HG03342 (cell line): ENCODE results near the gene NEK7.
A peak's percentile ranks its signal among the peaks of the same experiment; 100 is the strongest.
"Not testable (repeated sequence)": the region's sequence is repeated elsewhere in the genome, so short reads cannot be mapped to it uniquely, and the experiment has no call there.

Experiments used
- ATAC-seq: cut with Tn5 transposase; IDR thresholded peaks from one replicate; pipeline ENCODE4 v1.9.1; 2021; ENCODE audit warnings: mild to moderate bottlenecking, moderate library complexity; ENCODE audit not compliant: unreplicated experiment

NEK7 gene

DNA sequence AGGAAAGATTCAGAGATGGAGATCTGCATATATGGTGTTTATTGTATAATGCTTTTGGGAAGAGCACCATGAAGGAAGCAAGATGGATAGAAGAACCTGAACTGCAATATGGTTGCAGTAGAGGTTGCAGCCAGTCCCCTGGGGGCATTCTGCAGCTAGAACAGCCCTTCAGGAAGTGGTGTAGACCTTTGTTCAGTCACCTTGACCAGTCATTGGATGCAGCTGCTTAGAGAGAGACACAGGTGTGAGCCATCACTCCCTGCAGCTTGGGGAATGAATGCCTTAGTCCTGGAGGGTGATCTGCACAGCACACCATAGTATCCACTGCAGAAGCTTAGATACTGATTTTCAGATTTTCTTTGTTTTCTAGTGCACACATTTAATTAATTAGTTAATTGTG is 42.3 kb downstream of the NEK7 start:
- peak; percentile 71 for ATAC-seq

DNA sequence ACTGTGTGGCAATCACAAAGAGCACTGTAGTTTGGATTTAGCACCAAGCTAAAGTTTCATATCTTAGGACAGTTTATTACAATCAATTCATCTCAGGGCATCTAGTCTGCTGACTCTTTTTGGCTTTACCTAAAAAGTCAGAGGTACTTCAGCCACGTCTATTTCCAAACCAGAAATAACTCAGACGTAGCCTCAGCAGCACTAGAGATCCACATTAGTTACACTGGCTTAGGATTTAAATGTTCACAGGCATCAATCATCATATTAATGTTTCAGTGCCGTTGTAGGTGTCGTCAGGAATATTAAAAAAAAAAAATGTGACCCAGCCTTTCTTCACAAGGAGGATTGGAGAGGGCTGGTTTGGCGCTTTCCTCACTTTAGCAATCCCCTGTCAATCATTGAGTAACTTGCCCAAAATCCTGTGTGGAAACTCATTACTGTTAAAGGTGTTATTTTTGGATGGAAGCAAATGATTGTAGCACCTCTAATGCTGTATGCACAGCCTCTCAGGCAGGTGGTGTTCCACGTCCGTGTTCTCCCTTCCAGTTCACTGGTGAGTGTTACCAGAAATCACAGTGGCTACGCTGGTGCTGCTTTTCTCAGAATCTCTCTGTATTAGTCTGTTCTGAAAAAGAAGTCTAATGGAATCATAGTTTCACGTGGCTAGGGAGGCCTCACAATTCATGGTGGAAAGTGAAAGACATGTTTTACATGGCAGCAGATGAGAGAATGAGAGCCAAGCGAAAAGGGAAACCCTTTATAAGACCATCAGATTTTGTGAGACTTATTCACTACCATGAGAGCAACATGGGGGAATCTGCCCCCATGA is 45.4 kb downstream of the NEK7 start:
- peak; percentile 75 for ATAC-seq

DNA sequence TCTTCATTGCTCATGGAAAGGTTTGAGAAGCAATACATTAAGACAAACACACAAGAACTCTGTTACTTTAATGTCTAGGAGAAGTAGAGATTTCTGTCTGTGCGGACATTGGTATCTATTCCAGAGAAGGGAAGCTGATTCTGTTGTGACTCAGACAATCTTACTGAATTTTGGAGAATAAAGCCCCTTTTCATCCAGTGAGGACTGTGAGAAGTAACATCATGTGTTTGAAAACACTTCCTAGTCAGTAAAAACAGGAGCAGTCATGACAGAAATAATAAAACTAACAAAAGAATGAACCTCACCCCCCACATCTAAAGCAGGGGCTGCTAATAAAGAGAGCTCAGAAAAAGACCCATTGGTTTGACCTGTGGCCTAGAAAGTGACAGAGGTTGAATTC is 46.6 kb downstream of the NEK7 start:
- ATAC-seq = no peak

DNA sequence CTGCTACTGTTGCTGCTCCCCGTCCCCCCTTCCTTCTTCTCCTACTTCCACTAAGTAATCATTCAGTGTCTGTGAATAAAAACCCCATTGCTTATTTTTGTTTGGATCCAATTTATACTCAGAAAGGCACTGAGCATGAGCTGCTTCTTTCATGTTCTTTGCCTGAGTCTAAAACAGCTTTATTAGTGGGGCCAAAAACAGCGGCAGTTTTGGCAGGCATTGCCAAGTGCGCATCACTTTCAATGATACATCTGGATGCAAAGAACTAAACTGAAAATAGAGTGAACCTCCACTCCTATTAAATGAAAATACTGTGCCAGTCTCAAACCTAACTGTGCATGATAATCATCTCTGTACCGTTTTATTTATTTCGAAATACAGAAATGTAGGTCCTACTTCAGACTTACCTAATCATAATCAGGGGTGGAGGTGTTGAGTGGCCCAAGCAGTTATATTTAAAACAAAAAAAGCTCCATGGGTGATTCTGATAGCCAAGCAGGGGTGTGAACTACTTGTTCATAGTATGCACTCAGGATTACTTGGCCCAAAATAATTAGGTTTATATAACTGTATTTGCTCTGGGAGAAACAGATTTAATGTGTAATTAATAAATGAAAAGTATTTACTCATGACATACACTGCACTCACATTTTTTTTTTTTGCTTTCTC is 48.4 kb downstream of the NEK7 start:
- no peak for ATAC-seq

DNA sequence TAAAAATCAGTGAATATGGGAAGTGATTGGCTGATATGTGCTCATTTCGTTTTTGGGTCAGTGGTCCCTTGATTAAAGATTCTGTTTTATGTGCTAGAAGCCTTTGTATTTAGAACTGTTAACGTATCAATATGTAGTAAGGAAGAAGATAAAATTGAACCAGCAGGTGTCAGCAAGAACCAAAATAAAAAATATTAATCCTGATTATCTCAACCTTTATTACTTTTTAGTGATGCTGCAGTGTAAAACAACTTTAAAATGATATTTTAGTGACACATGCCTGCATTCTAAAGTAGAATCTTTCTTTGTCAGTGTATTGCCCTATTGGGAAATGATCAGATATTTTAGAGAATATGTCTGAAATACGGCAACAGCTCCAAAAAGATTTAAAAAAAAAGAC is 49.5 kb downstream of the NEK7 start:
- no peak for ATAC-seq

DNA sequence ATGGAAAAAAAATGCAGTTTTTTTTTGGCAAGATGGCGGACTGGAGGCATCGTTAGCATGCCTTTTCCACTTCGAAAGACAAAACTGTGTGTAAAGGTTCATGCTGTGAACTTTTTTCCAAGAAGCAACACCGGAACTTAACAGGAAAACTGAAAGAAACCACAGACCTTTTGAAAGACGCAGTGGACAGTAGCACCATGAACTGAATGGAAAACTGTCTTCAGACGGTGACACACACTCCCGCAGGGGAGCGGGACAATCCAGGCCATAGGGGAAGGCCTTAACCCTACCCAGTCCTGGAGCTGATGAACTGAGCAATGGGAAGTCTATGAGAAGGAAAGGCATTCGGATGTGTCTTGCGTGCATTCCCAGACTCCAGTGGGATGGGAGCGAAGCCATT is 54.9 kb downstream of the NEK7 start:
- ATAC-seq = no peak

DNA sequence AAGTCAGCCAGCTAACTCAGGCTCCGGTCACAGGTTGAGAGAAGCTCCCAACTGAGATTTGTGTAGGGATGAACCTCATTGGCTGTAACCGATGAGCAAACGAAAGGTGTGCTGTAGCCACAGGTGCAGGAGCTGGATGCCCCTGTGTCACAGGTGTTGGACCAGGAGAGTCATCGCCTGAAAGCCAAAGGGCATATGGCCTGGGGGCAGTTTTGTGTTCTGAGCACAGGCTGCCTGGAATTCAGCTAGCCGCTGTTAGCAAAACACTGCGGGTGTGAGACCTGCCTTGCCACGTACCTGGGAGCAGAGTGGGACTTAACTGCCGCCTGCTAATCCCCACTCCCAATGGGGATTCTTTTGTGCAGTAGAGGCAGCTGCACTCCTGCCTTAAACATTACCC is 55.3 kb downstream of the NEK7 start:
- ATAC-seq = no peak

DNA sequence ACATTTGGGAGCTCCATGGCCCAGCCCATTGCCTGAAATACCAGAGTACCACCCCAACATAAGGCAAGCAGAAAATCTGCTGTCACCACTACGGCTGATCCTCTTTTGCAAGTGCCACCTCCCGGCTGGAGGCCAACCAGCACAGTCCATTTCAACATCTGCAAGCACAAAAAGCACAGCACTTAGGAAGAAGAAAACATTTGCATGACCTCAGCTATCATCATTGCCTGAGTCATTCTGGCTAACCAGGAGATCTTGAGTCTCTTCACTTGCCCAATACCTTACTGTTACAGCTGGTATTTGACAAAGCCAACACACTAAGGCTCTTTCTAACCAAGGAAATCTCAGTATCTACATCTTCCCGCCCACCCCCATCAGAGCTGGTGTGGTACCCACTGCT is 55.9 kb downstream of the NEK7 start:
- no peak for ATAC-seq

DNA sequence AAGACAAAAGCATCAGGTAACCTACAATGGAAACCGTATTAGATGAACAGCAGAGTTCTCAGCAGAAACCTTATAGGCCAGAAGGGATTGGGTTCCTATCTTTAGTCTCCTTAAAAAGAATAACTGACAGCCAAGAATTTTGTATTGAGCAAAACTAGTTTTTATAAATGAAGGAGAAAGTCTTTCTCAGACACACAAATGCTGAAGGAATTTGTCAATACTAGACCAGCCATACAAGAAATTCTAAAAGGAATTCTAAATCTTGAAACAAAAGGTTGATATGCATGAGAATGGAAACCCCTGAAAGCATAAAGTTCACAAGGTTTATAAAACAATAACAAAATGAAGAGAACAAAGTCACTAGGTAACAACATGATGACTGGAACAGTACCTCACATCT is 58.1 kb downstream of the NEK7 start:
- no peak for ATAC-seq

DNA sequence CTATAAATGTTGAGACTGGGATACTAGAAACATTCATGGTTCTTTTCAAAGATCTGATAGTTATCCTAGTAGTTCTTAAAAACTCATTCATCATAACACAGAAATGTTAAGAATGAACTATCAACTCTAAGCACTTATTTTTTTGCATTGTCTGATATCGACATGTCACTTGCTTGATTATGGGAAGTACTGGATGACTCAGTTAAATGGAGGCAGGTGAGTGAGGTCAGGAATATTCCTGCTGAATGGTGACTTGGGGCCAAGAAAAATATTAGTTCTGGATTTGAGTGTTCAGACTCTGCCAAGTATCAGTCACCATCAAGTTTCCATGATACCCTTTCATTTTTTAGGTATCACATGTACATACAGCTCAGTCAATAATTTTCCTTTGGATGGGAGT is 63.6 kb downstream of the NEK7 start:
- ATAC-seq = no peak

DNA sequence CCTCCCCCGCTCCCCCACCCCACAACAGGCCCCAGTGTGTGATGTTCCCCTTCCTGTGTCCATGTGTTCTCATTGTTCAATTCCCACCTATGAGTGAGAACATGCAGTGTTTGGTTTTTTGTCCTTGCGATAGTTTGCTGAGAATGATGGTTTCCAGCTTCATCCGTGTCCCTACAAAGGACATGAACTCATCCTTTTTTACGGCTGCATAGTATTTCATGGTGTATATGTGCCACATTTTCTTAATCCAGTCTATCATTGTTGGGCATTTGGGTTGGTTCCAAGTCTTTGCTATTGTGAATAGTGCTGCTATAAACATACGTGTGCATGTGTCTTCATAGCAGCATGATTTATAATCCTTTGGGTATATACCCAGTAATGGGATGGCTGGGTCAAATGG is 70.2 kb downstream of the NEK7 start:
- ATAC-seq = not testable (repeated sequence)

DNA sequence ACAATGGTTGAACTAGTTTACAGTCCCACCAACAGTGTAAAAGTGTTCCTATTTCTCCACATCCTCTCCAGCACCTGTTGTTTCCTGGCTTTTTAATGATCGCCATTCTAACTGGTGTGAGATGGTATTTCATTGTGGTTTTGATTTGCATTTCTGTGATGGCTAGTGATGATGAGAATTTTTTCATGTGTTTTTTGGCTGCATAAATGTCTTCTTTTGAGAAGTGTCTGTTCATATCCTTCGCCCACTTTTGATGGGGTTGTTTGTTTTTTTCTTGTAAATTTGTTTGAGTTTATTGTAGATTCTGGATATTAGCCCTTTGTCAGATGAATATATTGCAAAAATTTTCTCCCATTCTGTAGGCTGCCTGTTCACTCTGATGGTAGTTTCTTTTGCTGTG is 70.7 kb downstream of the NEK7 start:
- ATAC-seq = not testable (repeated sequence)

DNA sequence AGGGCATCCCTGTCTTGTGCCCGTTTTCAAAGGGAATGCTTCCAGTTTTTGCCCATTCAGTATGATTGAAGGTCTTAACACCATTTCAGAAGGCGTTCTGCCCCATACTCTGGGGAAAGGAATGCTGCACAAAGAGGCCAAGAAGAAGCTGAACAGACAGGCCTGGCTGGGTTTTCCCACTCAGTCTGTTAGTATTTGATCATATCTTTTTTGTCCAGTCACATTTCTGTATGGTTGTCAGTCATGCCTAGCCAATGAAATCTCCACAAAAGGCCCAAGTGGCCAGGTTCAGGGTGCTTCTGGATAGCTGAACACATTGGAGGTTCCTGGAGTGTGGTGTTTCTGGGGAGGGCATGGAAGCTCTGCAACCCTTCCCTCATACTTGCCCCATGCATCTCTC is 72.1 kb downstream of the NEK7 start:
- ATAC-seq = no peak

DNA sequence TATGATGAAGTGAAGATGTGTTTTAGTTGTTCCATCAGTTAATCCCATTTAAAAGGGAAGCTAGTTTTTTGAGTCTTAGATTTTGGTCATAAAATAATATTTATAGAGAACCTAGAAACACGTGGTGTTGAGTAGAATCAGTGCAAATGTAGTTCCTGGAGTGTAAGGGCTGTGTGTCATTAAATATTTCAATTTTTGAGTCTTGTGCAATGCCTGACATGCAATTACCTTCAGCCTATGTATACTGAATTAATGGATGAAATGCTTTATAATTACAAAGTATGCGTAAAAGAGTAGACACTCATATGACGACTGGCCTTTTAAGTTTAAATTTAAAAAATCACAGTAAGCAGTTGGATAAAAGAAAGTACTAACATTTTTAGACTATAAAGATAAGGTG is 75.0 kb downstream of the NEK7 start:
- ATAC-seq = no peak

DNA sequence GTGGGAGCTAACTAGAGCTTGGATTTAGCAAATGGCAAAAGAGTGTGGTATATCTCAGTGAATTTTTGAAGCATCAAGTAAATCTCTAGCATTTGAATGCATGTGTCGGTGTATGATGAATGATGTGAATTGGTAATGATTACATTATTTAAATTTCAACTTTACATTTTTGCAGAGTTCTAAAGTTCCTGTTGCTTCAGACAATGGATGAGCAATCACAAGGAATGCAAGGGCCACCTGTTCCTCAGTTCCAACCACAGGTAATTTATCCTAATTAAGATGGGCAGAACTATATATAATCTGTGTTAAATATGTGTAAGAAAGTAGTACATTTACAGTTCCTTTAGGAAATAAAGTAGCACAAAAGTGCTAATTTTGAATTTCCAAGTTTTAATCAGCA is 75.6 kb downstream of the NEK7 start:
- ATAC-seq = no peak

DNA sequence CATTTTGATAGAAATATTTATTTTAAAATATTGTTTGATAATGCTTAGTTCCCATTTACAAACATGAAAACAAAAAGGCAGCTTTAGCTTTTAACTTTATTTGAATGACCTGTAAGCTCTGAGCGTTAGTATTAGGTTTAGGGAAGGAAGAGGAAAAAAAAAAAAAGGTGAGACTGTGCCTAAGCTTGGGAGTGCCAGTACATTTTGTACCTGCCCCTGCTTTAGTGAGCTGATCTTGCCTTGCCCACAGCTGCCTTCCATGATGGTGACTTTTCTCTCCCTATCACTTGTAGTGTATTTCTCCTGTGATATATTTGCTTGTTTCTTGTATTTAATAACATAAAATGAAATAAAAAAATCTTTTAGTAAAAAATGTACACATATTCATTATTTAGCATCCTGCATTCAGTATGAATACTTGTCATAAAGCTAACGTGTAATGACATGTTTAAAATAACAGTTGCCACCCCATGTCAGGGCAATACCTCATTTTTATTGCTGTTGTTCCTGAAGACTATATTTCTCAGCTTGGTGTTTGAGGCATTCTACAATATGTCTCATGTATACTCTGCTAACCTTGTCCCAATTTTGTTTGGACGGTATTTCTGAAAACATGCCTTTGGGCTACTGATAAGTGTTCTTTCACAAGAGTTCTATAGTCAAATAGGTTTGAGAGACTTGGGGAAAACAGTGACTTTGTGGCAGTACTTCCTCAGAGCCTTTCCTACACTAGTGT is 76.3 kb downstream of the NEK7 start:
- no peak for ATAC-seq

DNA sequence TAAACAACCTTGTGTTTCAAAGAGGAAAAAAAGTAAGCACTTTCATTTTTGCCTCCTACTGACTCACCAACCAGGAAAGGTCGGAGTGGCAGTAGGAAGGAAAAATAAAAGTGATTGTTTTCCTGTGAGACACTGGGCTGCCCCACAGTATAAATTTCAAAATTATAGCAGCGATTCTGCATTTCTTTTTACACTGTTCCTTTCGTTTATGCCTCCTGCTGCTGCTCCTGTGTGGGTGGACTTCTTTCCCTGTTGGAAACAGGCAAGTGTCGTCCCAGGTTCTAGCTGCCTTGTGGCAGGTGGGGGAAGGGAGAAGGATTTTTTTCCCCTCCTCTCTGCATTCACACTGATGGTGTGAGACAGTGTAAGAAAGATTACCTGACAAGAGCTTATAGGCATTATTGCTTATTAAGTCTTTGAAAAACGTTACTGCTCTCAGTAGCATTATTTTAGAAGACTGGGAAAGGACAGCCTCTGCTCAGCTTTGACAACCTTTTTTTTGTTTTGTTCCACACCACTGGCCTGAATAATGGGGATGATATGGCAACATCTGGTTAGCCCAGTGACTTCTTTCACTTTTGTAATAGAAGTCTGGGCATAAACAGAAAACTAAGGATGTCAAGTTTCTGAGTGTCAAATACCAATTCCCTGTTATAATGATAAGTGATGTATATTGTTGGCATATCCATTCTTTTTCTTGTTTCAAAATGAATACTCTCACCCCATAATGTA is 77.9 kb downstream of the NEK7 start:
- ATAC-seq = peak; percentile 56

DNA sequence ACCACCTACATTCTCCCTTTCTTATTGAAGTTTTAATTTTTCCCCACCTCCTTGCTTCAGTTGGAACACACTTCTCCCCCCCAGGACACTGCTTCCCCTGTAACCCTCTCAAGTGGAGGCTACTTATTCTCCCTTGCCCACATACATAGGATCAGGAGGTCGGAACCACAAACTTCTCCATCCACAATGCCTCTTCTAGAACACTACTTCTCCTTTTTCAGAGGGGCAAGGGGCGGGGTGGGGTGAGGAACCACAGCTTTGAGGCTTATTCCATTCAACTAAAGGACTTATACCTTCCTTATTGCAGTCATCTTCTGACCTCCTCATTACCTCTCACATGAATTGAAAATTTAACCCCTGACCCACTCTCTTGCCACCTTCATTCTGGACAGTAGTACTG is 81.3 kb downstream of the NEK7 start:
- no peak for ATAC-seq

DNA sequence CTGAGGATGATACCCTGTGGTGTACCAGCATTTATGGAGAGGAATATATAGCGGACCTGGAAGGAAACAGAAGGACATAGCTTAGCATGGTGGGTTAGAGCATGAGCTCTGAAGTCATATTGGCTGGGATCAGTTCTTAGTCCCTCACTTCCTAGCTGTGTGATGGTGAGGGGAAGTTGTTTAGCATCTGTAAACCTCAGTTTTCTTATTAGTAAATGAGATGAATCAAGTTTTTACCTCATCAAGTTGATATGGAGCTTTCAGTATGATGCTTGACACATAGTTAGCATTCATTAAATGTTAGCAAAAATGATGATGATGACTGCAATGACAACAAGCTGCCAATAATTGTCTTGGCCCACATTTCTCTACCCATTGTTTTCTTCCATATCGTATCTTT is 84.8 kb downstream of the NEK7 start:
- ATAC-seq = no peak

DNA sequence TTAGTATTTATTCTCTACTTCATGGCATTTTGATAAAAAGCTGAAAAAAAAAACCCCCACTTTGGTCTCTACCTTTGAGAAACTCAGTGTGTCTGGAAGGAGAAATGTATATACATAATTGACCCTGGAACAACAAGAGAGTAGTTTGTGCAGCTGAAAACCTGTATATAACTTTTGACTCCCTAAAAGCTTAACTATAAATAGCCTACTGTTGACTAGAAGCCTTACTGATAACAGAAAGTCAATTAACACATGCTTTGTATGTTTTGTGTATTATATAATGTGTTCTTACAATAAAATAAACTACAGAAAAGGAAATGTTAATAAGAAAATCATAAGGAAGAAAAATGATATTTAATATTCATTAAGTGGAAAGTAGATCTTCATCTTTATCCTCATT is 88.0 kb downstream of the NEK7 start:
- ATAC-seq = no peak

DNA sequence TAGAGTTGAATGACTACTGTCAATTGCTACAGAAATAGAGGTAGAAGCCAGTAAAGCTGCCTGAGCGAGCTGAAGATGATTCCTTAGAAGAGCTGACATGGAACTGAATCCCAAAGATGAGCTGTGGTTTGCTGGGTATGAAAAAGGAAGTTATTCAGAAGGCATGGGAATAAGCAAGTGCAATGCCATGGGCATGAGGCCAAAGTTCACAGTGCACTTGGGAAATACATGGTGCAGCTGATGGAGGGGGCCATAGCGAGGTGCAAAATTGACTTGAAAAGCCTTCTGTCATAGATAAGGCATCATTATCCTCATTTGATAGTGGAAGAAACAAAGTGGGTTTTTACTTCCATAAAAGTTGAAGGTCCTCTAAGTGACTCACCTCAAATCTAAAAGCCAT is 88.6 kb downstream of the NEK7 start:
- no peak for ATAC-seq
